ENCODE data around the gene FANCL.

The FANCL gene

GRCh38 chr2:58206785-58207184 is 34.3 kb downstream of the FANCL start:
- Histone ChIP-seq H3K9ac (ENCODE audit: low read length) (no peak overlapping the region), H3K27me3 (ENCODE audit: low read depth, low read length) (no peaks in the 10 kb centered on the region), H3K4me3 (ENCODE audit: low read length) (no peak overlapping the region), H3K4me1 (ENCODE audit: low read length) (no peaks in the 10 kb centered on the region), H2AFZ (ENCODE audit: low read depth, low read length) (no peak overlapping the region), H3K9me3 (ENCODE audit: insufficient read depth, low read length) (peaks cover 3% of the 10 kb centered on the region; the same call in 1 of the 2 replicates), H3K79me2 (ENCODE audit: low read length) (no peaks in the 10 kb centered on the region), H3K4me2 (ENCODE audit: low read length) (no peak overlapping the region), H3K36me3 (replicated peaks; ENCODE audit: low read depth, low read length) (peaks cover 23% of the 10 kb centered on the region), H3K27ac (ENCODE audit: low read length) (no peak overlapping the region), H4K20me1 (ENCODE audit: insufficient read depth, low read length) (no peaks in the 10 kb centered on the region)
- TF ChIP-seq CTCF (IDR thresholded peaks at IDR 0.05; ENCODE audit: low read depth, low read length) (no peak), EZH2phosphoT487 (IDR thresholded peaks at IDR 0.05; ENCODE audit: low read depth) (no peak)

GRCh38 chr2:58204195-58204959 is 36.7 kb downstream of the FANCL start:
- no peaks in the 10 kb centered on the region for H3K27me3 ChIP-seq (ENCODE audit: low read depth, low read length)
- H3K9me3 ChIP-seq (ENCODE audit: insufficient read depth, low read length), result no peaks in the 10 kb centered on the region
- H3K9ac ChIP-seq (ENCODE audit: low read length), result no peak overlapping the region
- H4K20me1 ChIP-seq (ENCODE audit: insufficient read depth, low read length), result no peaks in the 10 kb centered on the region
- TF ChIP-seq CTCF (IDR thresholded peaks at IDR 0.05; ENCODE audit: low read depth, low read length) (no peak), EZH2phosphoT487 (IDR thresholded peaks at IDR 0.05; ENCODE audit: low read depth) (no peak)
- H2AFZ ChIP-seq (ENCODE audit: low read depth, low read length), result no peak overlapping the region
- H3K27ac ChIP-seq (ENCODE audit: low read length), result no peak overlapping the region
- no peaks in the 10 kb centered on the region for H3K4me1 ChIP-seq (ENCODE audit: low read length)
- H3K79me2 ChIP-seq (ENCODE audit: low read length), result no peaks in the 10 kb centered on the region
- H3K4me3 ChIP-seq (ENCODE audit: low read length), result no peak overlapping the region
- peaks cover 11% of the 10 kb centered on the region for H3K36me3 ChIP-seq (replicated peaks; ENCODE audit: low read depth, low read length)
- no peak overlapping the region for H3K4me2 ChIP-seq (ENCODE audit: low read length)

- H3K4me1 ChIP-seq (ENCODE audit: low read length), result no peaks in the 10 kb centered on the region
- H3K4me3 ChIP-seq (ENCODE audit: low read length), result no peak overlapping the region
- no peaks in the 10 kb centered on the region for H3K9me3 ChIP-seq (ENCODE audit: insufficient read depth, low read length)
- no peak overlapping the region for H3K9ac ChIP-seq (ENCODE audit: low read length)
- no peak overlapping the region for H3K27ac ChIP-seq (ENCODE audit: low read length)
- no peaks in the 10 kb centered on the region for H3K27me3 ChIP-seq (ENCODE audit: low read depth, low read length)
- no peaks in the 10 kb centered on the region for H4K20me1 ChIP-seq (ENCODE audit: insufficient read depth, low read length)
- no peak for TF ChIP-seq EZH2phosphoT487 (IDR thresholded peaks at IDR 0.05; ENCODE audit: low read depth)
- no peak for TF ChIP-seq CTCF (IDR thresholded peaks at IDR 0.05; ENCODE audit: low read depth, low read length)
- H3K4me2 ChIP-seq (ENCODE audit: low read length), result no peak overlapping the region
- H2AFZ ChIP-seq (ENCODE audit: low read depth, low read length), result no peak overlapping the region
- no peaks in the 10 kb centered on the region for H3K79me2 ChIP-seq (ENCODE audit: low read length)
- peaks cover 6% of the 10 kb centered on the region for H3K36me3 ChIP-seq (replicated peaks; ENCODE audit: low read depth, low read length)
Measured at GRCh38 chr2:58203018-58203417, 38.1 kb downstream of the FANCL start.

GRCh38 chr2:58202404-58202803 is 38.7 kb downstream of the FANCL start:
- H3K79me2 ChIP-seq (ENCODE audit: low read length), result no peaks in the 10 kb centered on the region
- no peaks in the 10 kb centered on the region for H3K27me3 ChIP-seq (ENCODE audit: low read depth, low read length)
- no peaks in the 10 kb centered on the region for H3K9me3 ChIP-seq (ENCODE audit: insufficient read depth, low read length)
- no peak overlapping the region for H2AFZ ChIP-seq (ENCODE audit: low read depth, low read length)
- H3K4me2 ChIP-seq (ENCODE audit: low read length), result no peak overlapping the region
- TF ChIP-seq EZH2phosphoT487 (IDR thresholded peaks at IDR 0.05; ENCODE audit: low read depth) (no peak), CTCF (IDR thresholded peaks at IDR 0.05; ENCODE audit: low read depth, low read length) (no peak)
- no peak overlapping the region for H3K4me3 ChIP-seq (ENCODE audit: low read length)
- no peak overlapping the region for H3K27ac ChIP-seq (ENCODE audit: low read length)
- H4K20me1 ChIP-seq (ENCODE audit: insufficient read depth, low read length), result no peaks in the 10 kb centered on the region
- H3K36me3 ChIP-seq (replicated peaks; ENCODE audit: low read depth, low read length), result peaks cover 5% of the 10 kb centered on the region
- H3K9ac ChIP-seq (ENCODE audit: low read length), result no peak overlapping the region
- no peaks in the 10 kb centered on the region for H3K4me1 ChIP-seq (ENCODE audit: low read length)
